ENCODE measurements around the gene TRIM25.

TRIM25 gene

DNA sequence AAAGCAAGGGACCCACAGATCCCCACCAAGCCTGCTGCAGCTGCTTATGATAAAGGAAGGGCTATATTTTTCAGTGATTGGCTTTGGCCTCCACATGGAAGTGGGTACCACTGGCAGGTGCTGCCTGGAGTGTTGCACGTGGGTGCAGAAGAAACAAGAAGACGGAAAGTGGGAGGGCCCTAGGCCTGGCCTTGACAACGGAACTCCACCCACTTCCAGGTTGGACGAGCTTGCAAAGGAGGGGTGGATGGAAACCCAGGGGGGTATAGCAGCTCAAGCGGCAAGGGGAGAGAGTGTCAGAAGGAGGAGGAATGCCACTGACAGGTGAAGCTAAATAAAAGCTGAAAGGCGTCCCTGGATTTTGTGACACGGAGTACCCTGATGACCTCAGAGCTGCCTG is 20.3 kb downstream of the TRIM25 start:
- Histone ChIP-seq H2BK12ac (ENCODE audit: low read length) (no peak overlapping the region), H3K36me3 (ENCODE audit: control insufficient read depth in 1 of 2, insufficient read depth in 2 of 2, low read length in 2 of 2) (peaks cover 23 to 27% of the 10 kb centered on the region in 2 experiments), H2BK5ac (ENCODE audit: low read depth, low read length, poor library complexity) (no peak overlapping the region), H4K91ac (ENCODE audit: low read depth, low read length) (no peak overlapping the region), H3K4me1 (ENCODE audit: control insufficient read depth in 1 of 2, insufficient read depth in 2 of 2, low read length in 2 of 2) (no peaks in the 10 kb centered on the region), H2AK5ac (ENCODE audit: low read length) (no peak overlapping the region), H3K14ac (ENCODE audit: low read length) (no peak overlapping the region), H3K9ac (ENCODE audit: low read length) (no peak overlapping the region), H3K79me2 (ENCODE audit: control insufficient read depth, insufficient read depth, low read length, poor library complexity) (no peaks in the 10 kb centered on the region), H3K9me3 (ENCODE audit: insufficient read depth, low read depth, low read length) (no peaks in the 10 kb centered on the region), H2BK120ac (ENCODE audit: insufficient read depth, low read length, poor library complexity) (no peak overlapping the region), H4K8ac (ENCODE audit: low read depth, low read length) (no peak overlapping the region), H3K79me1 (ENCODE audit: low read length) (no peaks in the 10 kb centered on the region), H3K27ac (ENCODE audit: low read depth, low read length) (no peak overlapping the region), H3K4me2 (ENCODE audit: low read length) (no peak overlapping the region), H3K23ac (ENCODE audit: low read length) (no peak overlapping the region), H3K4me3 (ENCODE audit: low read depth, low read length) (no peak overlapping the region), H3K27me3 (ENCODE audit: insufficient read depth, low read length) (no peaks in the 10 kb centered on the region), H3K18ac (ENCODE audit: low read length) (no peak overlapping the region), H4K12ac (ENCODE audit: low read depth, low read length) (no peak overlapping the region), H2AFZ (ENCODE audit: insufficient read depth, low read length, poor library complexity) (no peak overlapping the region), H3K4ac (ENCODE audit: low read depth, low read length) (no peak overlapping the region)
- WGBS (ENCODE audit: extremely low coverage, insufficient coverage, insufficient read length), result no CpG with 5 or more reads among the region's 7 CpGs
- no peak for DNase-seq

DNA sequence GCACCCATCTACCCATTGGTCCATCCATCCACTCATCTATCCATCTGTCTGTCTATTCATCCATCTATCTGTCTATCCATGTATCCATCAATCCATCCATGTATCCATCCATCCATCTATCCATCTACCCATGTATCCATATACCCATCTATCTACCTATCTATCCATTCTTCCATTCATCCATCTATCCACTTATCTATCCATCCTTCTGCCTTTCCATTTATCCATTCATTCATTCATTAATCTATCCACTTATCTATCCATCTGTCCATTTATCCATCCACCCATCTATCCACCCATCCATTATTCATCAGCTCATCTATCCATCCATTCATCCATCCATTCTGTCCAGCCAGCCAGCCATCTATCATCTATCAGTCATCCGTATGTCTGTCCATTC is 21.5 kb downstream of the TRIM25 start:
- Histone ChIP-seq H3K14ac (ENCODE audit: low read length) (no peak overlapping the region), H4K12ac (ENCODE audit: low read depth, low read length) (no peak overlapping the region), H3K79me1 (ENCODE audit: low read length) (no peaks in the 10 kb centered on the region), H3K27ac (ENCODE audit: low read depth, low read length) (no peak overlapping the region), H2BK12ac (ENCODE audit: low read length) (no peak overlapping the region), H3K4me2 (ENCODE audit: low read length) (no peak overlapping the region), H2BK5ac (ENCODE audit: low read depth, low read length, poor library complexity) (no peak overlapping the region), H2AFZ (ENCODE audit: insufficient read depth, low read length, poor library complexity) (no peak overlapping the region), H3K9me3 (ENCODE audit: insufficient read depth, low read depth, low read length) (peaks cover 7% of the 10 kb centered on the region), H4K8ac (ENCODE audit: low read depth, low read length) (no peak overlapping the region), H3K18ac (ENCODE audit: low read length) (no peak overlapping the region), H3K79me2 (ENCODE audit: control insufficient read depth, insufficient read depth, low read length, poor library complexity) (no peaks in the 10 kb centered on the region), H3K4ac (ENCODE audit: low read depth, low read length) (no peak overlapping the region), H2AK5ac (ENCODE audit: low read length) (no peak overlapping the region), H3K36me3 (ENCODE audit: control insufficient read depth in 1 of 2, insufficient read depth in 2 of 2, low read length in 2 of 2) (peaks cover 23 to 27% of the 10 kb centered on the region in 2 experiments), H4K91ac (ENCODE audit: low read depth, low read length) (no peak overlapping the region), H3K27me3 (ENCODE audit: insufficient read depth, low read length) (no peaks in the 10 kb centered on the region), H3K4me1 (ENCODE audit: control insufficient read depth in 1 of 2, insufficient read depth in 2 of 2, low read length in 2 of 2) (no peaks in the 10 kb centered on the region), H3K4me3 (ENCODE audit: low read depth, low read length) (no peak overlapping the region), H2BK120ac (ENCODE audit: insufficient read depth, low read length, poor library complexity) (no peak overlapping the region), H3K9ac (ENCODE audit: low read length) (no peak overlapping the region), H3K23ac (ENCODE audit: low read length) (no peak overlapping the region)
- no peak for DNase-seq
- WGBS (ENCODE audit: extremely low coverage, insufficient coverage, insufficient read length), result no CpG with 5 or more reads among the region's 1 CpG

DNA sequence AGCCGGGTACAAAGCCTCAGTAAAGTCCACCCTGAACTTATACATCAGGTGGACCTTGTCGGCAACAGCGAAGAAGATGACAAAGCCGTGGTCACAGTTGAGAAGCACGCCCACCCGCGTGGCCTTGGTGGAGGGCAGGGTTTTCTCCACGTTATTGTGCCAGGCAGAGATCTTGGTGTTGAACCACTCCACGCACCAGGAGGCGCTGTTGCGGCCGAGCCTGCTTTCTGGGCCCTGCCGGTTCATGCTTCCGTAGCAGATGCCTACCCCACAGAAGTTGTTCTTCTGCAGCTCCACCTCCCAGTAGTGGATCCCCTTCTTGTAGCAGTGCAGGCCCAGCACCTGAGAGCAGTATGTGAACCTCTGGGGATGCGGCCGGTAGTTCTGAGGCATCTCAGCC is 22.1 kb downstream of the TRIM25 start:
- DNase-seq, result peak in 1 of 2 donors; percentile 48
- Histone ChIP-seq H2AK5ac (ENCODE audit: low read length) (no peak overlapping the region), H3K18ac (ENCODE audit: low read length) (no peak overlapping the region), H3K27me3 (ENCODE audit: insufficient read depth, low read length) (no peaks in the 10 kb centered on the region), H3K4me3 (ENCODE audit: low read depth, low read length) (no peak overlapping the region), H3K9ac (ENCODE audit: low read length) (no peak overlapping the region), H4K91ac (ENCODE audit: low read depth, low read length) (no peak overlapping the region), H3K4me1 (ENCODE audit: control insufficient read depth in 1 of 2, insufficient read depth in 2 of 2, low read length in 2 of 2) (no peaks in the 10 kb centered on the region), H3K4me2 (ENCODE audit: low read length) (no peak overlapping the region), H2BK12ac (ENCODE audit: low read length) (no peak overlapping the region), H3K79me2 (ENCODE audit: control insufficient read depth, insufficient read depth, low read length, poor library complexity) (no peaks in the 10 kb centered on the region), H2AFZ (ENCODE audit: insufficient read depth, low read length, poor library complexity) (no peak overlapping the region), H2BK5ac (ENCODE audit: low read depth, low read length, poor library complexity) (no peak overlapping the region), H2BK120ac (ENCODE audit: insufficient read depth, low read length, poor library complexity) (no peak overlapping the region), H4K12ac (ENCODE audit: low read depth, low read length) (no peak overlapping the region), H3K36me3 (ENCODE audit: control insufficient read depth in 1 of 2, insufficient read depth in 2 of 2, low read length in 2 of 2) (peaks cover 23 to 27% of the 10 kb centered on the region in 2 experiments), H3K4ac (ENCODE audit: low read depth, low read length) (no peak overlapping the region), H3K79me1 (ENCODE audit: low read length) (no peaks in the 10 kb centered on the region), H3K23ac (ENCODE audit: low read length) (no peak overlapping the region), H4K8ac (ENCODE audit: low read depth, low read length) (no peak overlapping the region), H3K9me3 (ENCODE audit: insufficient read depth, low read depth, low read length) (peaks cover 8% of the 10 kb centered on the region), H3K27ac (ENCODE audit: low read depth, low read length) (no peak overlapping the region), H3K14ac (ENCODE audit: low read length) (no peak overlapping the region)
- WGBS (ENCODE audit: extremely low coverage, insufficient coverage, insufficient read length), result no CpG with 5 or more reads among the region's 16 CpGs

DNA sequence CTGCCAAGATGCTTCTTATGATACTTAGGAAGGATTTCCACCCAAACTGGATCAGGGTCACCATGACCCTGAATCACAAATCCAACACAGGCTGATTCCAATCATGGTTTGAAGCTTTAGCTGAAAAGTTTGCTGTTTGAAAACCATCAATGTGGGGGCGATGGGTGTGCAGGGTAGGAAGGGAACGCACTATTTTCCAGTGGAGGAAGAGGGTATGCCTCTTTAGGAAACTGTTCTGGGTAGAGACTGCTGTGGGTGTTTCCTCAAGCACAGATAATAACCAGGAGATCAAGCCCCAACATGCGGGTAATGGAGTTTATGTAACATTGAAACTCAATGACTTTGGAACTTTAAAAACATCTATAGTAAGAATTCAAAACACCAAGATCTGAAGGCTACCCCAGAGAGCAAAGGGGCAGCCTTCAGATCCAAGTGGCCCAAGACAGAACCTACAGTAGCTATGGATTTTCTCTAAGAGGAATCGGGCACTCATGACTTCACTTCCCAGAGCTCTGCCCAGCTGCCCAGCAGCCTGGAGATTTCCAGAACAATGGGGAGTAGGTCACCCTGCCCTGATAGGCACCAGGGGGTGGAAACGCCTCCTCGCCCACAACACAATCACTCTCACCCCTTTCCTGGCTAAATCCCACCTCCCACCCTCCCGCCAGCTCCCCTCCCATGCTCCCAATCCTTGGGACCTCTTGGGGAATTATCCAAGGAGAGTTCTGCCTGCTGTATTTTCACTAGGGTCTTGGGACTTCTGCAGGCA is 22.8 kb downstream of the TRIM25 start:
- Histone ChIP-seq H2BK120ac (ENCODE audit: insufficient read depth, low read length, poor library complexity) (no peak overlapping the region), H3K36me3 (ENCODE audit: control insufficient read depth in 1 of 2, insufficient read depth in 2 of 2, low read length in 2 of 2) (peaks cover 23 to 27% of the 10 kb centered on the region in 2 experiments), H3K4me3 (ENCODE audit: low read depth, low read length) (no peak overlapping the region), H3K4me2 (ENCODE audit: low read length) (no peak overlapping the region), H4K91ac (ENCODE audit: low read depth, low read length) (no peak overlapping the region), H3K14ac (ENCODE audit: low read length) (no peak overlapping the region), H2AK5ac (ENCODE audit: low read length) (no peak overlapping the region), H4K8ac (ENCODE audit: low read depth, low read length) (no peak overlapping the region), H2BK5ac (ENCODE audit: low read depth, low read length, poor library complexity) (no peak overlapping the region), H3K79me2 (ENCODE audit: control insufficient read depth, insufficient read depth, low read length, poor library complexity) (no peaks in the 10 kb centered on the region), H2BK12ac (ENCODE audit: low read length) (no peak overlapping the region), H4K12ac (ENCODE audit: low read depth, low read length) (no peak overlapping the region), H3K27ac (ENCODE audit: low read depth, low read length) (no peak overlapping the region), H2AFZ (ENCODE audit: insufficient read depth, low read length, poor library complexity) (no peak overlapping the region), H3K23ac (ENCODE audit: low read length) (no peak overlapping the region), H3K4ac (ENCODE audit: low read depth, low read length) (no peak overlapping the region), H3K9ac (ENCODE audit: low read length) (no peak overlapping the region), H3K18ac (ENCODE audit: low read length) (no peak overlapping the region), H3K9me3 (ENCODE audit: insufficient read depth, low read depth, low read length) (peaks cover 8% of the 10 kb centered on the region), H3K27me3 (ENCODE audit: insufficient read depth, low read length) (no peaks in the 10 kb centered on the region), H3K4me1 (ENCODE audit: control insufficient read depth in 1 of 2, insufficient read depth in 2 of 2, low read length in 2 of 2) (no peaks in the 10 kb centered on the region), H3K79me1 (ENCODE audit: low read length) (no peaks in the 10 kb centered on the region)
- no CpG with 5 or more reads among the region's 7 CpGs for WGBS (ENCODE audit: extremely low coverage, insufficient coverage, insufficient read length)
- no peak for DNase-seq
